Fibroblast of upper back skin (primary cell): ENCODE measurements around the gene SNX27.
"Not testable (repeated sequence)": the region's sequence is repeated elsewhere in the genome, so short reads cannot be mapped to it uniquely, and the experiment has no call there.

Experiments used
- DNase-seq: peaks from one replicate; pipeline ENCODE4 v3.0.0-alpha.2; 2013

The SNX27 gene

DNA sequence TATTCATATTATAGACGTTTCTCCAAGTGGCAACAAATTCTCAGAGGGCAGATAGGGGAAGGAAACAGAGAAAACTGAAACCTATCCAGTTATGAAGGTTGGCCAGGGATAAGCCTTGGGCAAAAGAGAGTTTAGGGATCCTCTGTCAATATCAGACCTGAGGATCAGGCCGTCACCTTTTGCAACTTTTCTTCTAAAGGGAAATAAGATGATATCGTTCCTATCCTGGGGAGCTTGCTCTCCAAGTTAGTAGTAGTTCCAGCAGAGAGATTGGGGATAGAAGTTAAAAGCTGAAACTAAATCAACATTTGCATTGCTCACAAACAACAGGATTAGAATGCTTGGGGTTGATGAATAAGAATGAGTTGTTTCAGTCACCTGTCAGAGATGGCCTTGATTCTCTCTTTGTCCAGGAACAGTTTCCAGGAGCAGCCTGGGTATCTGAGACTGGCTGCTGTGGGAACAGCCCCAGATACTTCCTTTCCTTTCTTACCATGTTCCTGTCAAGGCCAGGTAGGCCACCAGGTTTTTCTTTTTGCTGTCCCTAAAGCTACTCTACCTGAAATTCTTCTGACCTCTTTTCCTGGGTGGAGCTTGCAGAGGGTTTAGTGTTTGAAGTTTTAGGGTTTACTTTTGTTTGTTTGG, 112.0 kb downstream of the SNX27 start:
- DNase-seq = no peak

DNA sequence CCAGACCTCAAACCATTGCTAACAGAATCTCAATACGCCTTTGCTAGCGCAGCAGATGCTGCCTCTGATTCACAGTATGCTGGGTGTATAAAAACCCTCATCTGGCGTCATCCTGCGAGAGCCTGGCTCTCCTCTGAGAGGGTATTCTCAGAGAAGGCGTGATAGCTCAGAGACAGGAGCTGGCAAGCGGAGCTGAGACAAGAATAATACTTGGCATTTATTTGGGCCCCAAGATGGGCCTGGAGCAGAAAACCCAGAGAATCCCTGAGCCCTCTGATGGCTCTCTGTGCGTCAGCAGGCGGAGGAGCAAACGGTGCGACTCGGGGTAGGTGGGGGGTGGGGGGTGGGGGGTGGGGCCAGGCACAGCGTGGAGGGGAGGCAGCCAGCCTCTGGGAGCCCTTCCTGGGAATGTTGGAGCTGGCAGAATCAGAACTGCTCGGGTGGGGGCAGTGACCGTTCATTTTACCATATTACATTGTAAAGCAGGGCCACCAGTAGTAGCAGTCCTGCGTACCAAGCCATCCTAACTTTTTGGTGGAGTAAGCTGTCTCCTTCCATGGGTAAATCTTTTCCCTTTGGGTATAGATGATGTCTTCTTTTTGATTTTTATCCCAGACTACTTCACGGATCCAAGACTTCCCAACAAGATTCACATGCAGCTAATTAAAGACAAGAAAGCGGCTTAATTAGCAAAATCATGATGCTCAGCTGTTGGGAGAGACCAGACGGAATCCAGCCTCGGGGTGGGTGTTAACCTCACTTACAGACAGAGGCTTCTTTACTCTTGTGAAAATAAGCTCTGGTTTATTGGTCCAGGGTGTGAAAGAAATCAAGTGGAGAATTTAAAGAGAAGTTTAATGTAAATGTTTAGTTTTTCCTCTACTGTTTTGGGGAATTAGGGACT, 116.6 kb downstream of the SNX27 start:
- DNase-seq = peak; percentile 70

DNA sequence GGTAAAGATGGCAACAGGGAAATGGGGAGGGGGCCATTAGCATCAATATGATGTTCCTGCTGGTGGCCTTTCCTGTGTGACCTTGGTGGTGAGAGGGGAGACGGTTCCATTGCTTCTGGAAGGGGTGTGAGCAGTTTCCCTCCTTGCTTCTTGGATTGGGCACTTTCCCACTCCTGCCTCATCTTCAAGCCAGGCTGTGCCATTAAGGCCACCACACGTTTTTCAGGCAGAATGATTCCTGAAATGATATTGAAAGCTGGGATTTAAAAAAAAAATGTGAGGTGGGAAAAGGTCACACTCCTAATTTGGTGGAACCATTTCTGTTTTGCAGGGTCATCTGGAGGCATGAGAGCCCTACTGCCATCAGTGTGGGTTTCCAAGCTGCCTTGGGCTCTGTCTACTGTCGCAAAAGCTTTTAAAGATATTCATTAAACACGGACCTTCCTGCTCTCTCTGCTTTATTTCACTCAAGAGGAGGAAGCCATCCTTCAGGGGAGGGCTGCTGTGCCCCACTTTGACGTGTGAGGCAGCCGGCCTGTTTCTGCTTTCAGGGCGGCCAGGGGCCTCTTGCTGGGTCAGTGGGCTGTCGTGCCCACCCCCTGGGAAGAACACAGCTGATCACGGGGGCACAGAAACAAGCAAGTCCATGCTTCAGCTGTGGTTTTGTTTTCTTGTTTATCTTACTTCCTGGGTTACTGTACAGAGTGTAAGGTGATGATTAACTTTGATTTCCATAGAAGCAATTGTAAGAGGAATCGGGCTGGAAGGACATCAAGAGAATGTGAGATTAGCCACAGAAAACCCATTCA, 117.5 kb downstream of the SNX27 start:
- DNase-seq = no peak

DNA sequence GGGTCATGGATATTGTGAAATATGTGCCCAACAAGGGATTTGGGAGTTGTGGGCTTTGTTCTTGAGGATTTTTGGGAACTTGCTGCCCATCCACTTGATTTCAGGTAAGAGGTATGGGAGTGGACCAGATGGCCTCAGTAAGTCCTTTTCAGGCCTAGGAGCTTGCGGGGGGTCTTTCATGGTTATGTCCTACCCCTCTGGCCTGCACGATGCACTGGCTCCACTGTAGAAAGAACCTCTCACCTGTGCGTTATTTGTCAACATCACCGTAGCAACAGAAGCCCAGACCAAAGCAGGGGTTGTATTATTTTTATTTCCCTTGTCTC, 118.1 kb downstream of the SNX27 start:
- no peak for DNase-seq

DNA sequence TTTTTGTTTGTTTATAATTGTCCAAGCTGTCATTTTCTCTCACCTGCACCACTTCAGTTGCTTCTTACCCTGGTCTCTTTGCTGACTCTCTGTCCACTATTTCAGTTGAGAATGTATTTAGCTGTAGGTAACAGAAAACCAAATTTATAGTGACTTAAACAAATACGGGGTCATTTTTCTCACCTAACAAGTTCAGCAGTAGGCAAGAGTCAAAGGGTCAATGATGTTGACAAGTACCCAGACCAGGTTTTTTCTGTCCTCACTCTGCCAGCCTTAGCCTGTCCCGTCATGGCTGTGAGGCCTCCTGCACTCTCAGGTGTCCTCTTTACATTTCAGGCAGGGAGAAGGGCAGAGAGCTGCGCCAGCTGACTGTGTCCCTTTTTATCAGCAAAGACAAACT, 121.3 kb downstream of the SNX27 start:
- DNase-seq = no peak

DNA sequence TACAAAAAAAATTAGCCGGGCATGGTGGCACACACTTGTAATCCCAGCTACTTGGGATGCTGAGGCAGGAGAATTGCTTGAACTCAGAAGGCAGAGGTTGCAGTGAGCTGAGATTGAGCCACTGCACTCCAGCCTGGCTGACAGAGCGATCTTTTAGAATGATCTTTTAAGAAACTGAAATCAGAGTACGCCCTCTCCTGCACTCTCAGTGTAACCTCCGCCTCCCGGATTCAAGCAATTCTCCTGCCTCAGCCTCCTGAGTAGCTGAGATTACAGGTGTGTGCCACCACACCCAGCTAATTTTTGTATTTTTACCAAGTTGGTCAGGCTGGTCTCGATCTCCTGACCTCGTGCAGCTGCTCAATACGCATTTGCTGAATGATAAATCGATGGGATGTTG, 122.1 kb downstream of the SNX27 start:
- DNase-seq = not testable (repeated sequence)

DNA sequence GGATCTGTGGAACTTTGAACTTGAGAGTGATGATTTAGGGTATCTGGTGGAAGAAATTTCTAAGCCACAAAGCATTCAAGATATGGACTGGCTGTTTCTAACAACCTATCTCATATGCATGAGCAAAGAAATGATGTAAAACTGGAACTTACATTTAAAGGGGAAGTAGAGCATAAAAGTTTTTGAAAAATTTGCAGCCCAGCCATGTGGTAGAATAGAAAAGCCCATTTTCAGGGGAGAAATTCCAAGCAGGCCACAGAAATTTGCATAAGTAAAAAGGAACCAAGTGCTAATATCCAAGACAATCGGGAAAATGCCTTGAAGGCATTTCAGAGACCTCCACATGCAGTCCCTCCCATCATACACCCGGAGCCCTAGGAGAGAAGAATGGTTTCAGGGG, 125.2 kb downstream of the SNX27 start:
- DNase-seq = no peak

DNA sequence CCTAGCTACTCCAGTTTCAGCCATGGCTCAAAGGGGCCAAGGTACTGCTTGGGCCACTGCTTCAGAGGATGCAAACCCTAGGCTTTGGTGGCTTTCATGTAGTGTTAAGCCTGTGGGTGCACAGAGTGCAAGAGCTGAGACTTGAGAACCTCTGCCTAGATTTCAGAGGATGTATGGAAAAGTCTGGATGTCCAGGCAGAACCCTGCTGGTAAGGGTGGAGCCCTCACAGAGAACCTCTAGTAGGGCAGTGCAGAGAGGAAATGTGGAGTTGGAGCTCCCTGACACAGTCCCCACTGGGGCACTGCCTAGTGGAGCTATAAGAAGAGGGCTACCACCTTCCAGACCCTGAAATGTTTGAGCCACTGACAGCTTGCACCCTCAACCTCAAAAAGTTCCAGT, 125.6 kb downstream of the SNX27 start:
- no peak for DNase-seq

DNA sequence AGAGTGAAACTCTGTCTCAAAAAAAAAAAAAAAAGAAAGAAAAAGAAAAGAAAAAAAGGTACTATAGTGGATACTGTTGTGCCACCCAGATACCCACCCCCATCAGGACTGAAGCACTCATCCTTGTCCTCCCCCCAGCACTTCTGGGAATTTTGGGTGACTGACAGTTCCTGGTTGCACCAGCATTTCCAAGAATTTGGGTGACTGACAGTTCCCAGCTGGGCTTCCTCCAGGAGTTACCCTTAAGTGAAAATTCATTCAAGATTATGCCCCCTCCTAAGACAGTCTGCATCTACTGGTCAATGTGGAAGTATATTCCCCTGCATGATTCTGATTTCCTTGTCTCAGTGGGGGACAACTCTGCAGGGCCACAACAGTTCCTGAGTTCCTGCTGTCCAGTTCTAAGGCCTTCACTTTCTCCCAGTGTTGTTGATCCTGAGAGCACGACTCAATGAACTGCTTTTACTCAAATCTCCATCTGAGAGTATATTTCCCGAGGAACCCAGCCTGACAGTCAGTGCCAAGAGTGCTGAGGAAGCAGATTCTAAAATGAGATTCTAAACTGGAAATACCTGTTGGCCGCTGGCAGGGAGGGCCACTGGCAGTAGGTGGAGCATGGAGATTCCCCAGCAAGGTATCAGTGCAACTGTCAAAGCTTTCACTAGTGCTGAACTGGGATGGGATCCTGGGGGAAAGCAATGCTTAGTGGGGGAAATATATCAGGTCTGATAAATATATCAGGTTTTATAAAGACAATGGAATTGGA, 127.9 kb downstream of the SNX27 start:
- DNase-seq = no peak

DNA sequence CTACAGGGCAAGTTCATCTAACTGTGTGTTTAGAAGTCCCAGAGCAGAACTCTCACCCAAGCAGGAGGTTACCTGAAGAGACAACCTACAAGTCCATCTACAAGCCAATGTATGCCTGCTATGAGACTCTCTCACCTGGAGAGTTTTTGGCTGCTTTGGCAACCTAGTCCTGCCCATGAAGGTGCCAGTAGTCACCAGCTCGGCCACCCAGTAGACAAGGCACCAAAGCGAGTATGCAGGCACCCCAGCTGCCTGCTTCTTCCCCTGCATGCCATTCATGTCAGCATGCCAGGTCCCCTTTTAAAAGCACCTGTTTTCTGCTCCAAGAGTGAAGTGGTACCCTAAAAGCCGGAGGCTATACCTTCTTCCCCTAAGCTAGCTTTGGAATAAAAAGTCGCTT, 129.7 kb downstream of the SNX27 start:
- no peak for DNase-seq
